Measurements from ENCODE around the gene DCBLD1. TPM values are rescaled to one million over a fixed set of nuclear protein-coding genes. Genes with fewer than 3 reads are reported as not detected.

DCBLD1 gene
- total and polyA plus RNA-seq, 9 of the 15 experiments (the other 6 are each of a cell fraction or from before 2014, with no cell fraction given): 0.80 to 8.5 (median 6.8) TPM

- ChIA-PET POLR2A (interaction anchor here (0.9 to 1.4 kb wide), 2 partner anchors 13 to 35 kb away, joined by 3 read pairs; no protein-coding TSS in a partner anchor), CTCF (ENCODE audit: low intra/inter-chr PET ratio) (no interaction called here)
- Histone ChIP-seq H2AFZ (ENCODE audit: low read depth, low read length) (peak overlapping the region; percentile 74), H3K36me3 (ENCODE audit: control insufficient read depth, insufficient read depth, low read length) (no peaks in the 10 kb centered on the region), H4K20me1 (replicated peaks; ENCODE audit: control insufficient read depth, insufficient read depth, low read length) (no peaks in the 10 kb centered on the region), H3K9me1 (ENCODE audit: control insufficient read depth, insufficient read depth, low read length) (no peaks in the 10 kb centered on the region), H3K9ac (ENCODE audit: insufficient read depth in 1 of 2, low read depth in 2 of 2, low read length in 2 of 2) (peak overlapping the region in 1 of 2 experiments; percentile 97; a peak in 2 of 4 replicates), H3K4me2 (ENCODE audit: insufficient read depth, low read length) (peak overlapping the region; percentile 74), H3K4me1 (replicated peaks in 1 of 2; ENCODE audit: control insufficient read depth in 2 of 2, insufficient read depth in 2 of 2, low read length in 2 of 2) (peaks cover 8 to 21% of the 10 kb centered on the region in 2 experiments; a peak in 4 of 5 replicates), H3K27ac (ENCODE audit: extremely low read depth, low read depth, low read length) (no peak overlapping the region), H3K79me2 (ENCODE audit: control insufficient read depth, insufficient read depth, low read length) (peaks cover 17% of the 10 kb centered on the region; the same call in 2 of the 3 replicates), H3K27me3 (ENCODE audit: control insufficient read depth in 2 of 2, insufficient read depth in 2 of 2, low read length in 2 of 2) (peaks cover 0 to 7% of the 10 kb centered on the region in 2 experiments; a peak in 2 of 5 replicates), H3K4me3 (peak overlapping the region; percentile 76), H3K9me3 (replicated peaks; ENCODE audit: control insufficient read depth, insufficient read depth, low read depth, low read length) (no peaks in the 10 kb centered on the region)
- FAIRE-seq: no peak
- no peak for TF ChIP-seq ARID2 (IDR thresholded peaks at IDR 0.05)
- no peak for TF ChIP-seq NR0B1 (IDR thresholded peaks at IDR 0.05; ENCODE audit: partially characterized antibody)
- no peak for TF ChIP-seq SUPT5H (IDR thresholded peaks at IDR 0.05)
- no peak for TF ChIP-seq ZBTB26 (CRISPR knock-in tag; IDR thresholded peaks at IDR 0.05)
- TF ChIP-seq SAFB (IDR thresholded peaks at IDR 0.05; ENCODE audit: borderline replicate concordance, low read depth, low read length): no peak
- no peak for TF ChIP-seq ZNF224 (CRISPR knock-in tag; IDR thresholded peaks at IDR 0.05)
- no peak for TF ChIP-seq BDP1 (IDR thresholded peaks at IDR 0.05; ENCODE audit: insufficient read depth, insufficient read length)
- no peak for TF ChIP-seq ZNF140 (CRISPR knock-in tag; IDR thresholded peaks at IDR 0.05)
- no peak for TF ChIP-seq MAFG (tag; conservative IDR thresholded peaks at IDR 0.05)
- no peak for TF ChIP-seq HLTF (IDR thresholded peaks at IDR 0.05)
- TF ChIP-seq TCF15 (CRISPR knock-in tag; IDR thresholded peaks at IDR 0.05): no peak
- no peak for TF ChIP-seq ETV1 (tag; conservative IDR thresholded peaks at IDR 0.05; ENCODE audit: low read depth)
- no peak for TF ChIP-seq SETDB1 (IDR thresholded peaks at IDR 0.05; ENCODE audit: low read length)
- no peak for TF ChIP-seq FOXP1 (CRISPR knock-in tag; IDR thresholded peaks at IDR 0.05)
- peak in 1 of 4 experiments; percentile 8 for DNase-seq (ENCODE audit: extremely low read depth in 1 of 4, low spot score in 3 of 4)
- intact Hi-C loops (cut with micrococcal nuclease): loop anchor here (1.0 to 5.0 kb wide), 4 partner anchors 35 to 120 kb away; partner anchors contain the start of gene GOPC
- WGBS (ENCODE audit: insufficient coverage, low coverage, missing lambda C conversion rate): 42% methylated on average over 2 of the region's 2 CpGs
- in situ Hi-C loops (cut with MboI): loop anchor here (5.0 to 10.0 kb wide), 2 partner anchors 70 to 123 kb away; partner anchors contain the start of gene GOPC
- no TSS peak for BruUV-seq (replicated peaks)
- no peak for ATAC-seq
Observed at GRCh38 chr6:117481926-117482239, 591 bp upstream of the DCBLD1 start.
